Liver (tissue), 9 donors: ENCODE results near the gene RNF220. TPM values are rescaled to one million over a fixed set of nuclear protein-coding genes. Genes with fewer than 3 reads are reported as not detected.

ENCODE experiments used
- DNase-seq: peaks from one replicate; pipeline ENCODE4 v3.0.0-alpha.2; 2017; ENCODE audit warnings: low spot score
- H3K27ac ChIP-seq, 2 donors: one replicate each; pipeline ENCODE4 v1.7.0; 2013; ENCODE audit warnings: inconsistent platforms in 2 of 2, low read length in 2 of 2, control low read depth in 1 of 2, low read depth in 1 of 2, mild to moderate bottlenecking in 1 of 2
- H3K27me3 ChIP-seq, 4 donors: one replicate each; pipeline versions ENCODE4 v1.6.1 to v1.7.0; 2013; ENCODE audit warnings: low read length in 3 of 4, inconsistent platforms in 1 of 4, mild to moderate bottlenecking in 1 of 4, moderate library complexity in 1 of 4; ENCODE audit not compliant: control insufficient read depth in 4 of 4, insufficient read depth in 4 of 4
- H3K36me3 ChIP-seq, 4 donors: one replicate each; pipeline versions ENCODE4 v1.6.1 to v1.7.0; 2013; ENCODE audit warnings: low read length in 3 of 4, mild to moderate bottlenecking in 3 of 4, low read depth in 1 of 4, moderate library complexity in 1 of 4; ENCODE audit not compliant: control insufficient read depth in 4 of 4, insufficient read depth in 3 of 4
- H3K4me1 ChIP-seq, 4 donors: one replicate each; pipeline versions ENCODE4 v1.6.1 to v1.7.0; 2013; ENCODE audit warnings: low read length in 3 of 4, mild to moderate bottlenecking in 3 of 4, moderate library complexity in 1 of 4; ENCODE audit not compliant: control insufficient read depth in 4 of 4, insufficient read depth in 4 of 4
- H3K4me3 ChIP-seq, 3 donors: one replicate each; pipeline versions ENCODE4 v1.6.1 to v1.7.0; 2013; ENCODE audit warnings: low read length in 3 of 3, control low read depth in 1 of 3, low read depth in 1 of 3, mild to moderate bottlenecking in 1 of 3
- H3K9ac ChIP-seq, 2 donors: one replicate each; pipeline ENCODE4 v1.7.0; 2013; ENCODE audit warnings: low read length in 2 of 2, mild to moderate bottlenecking in 2 of 2, moderate library complexity in 2 of 2, control low read depth in 1 of 2, low read depth in 1 of 2
- H3K9me3 ChIP-seq, 4 donors: one replicate each; pipeline versions ENCODE4 v1.6.1 to v1.7.0; 2013; ENCODE audit warnings: low read length in 3 of 4; ENCODE audit not compliant: control insufficient read depth in 4 of 4
- EGR1 ChIP-seq, 2 donors: IDR thresholded peaks; 2 replicates each; pipeline ENCODE4 v1.6.1; 2016 to 2018; ENCODE audit warnings: antibody characterized with exemption in 2 of 2, low read depth in 2 of 2
- FOXA1 ChIP-seq: IDR thresholded peaks from 2 replicates; pipeline ENCODE4 v1.6.1; 2016; ENCODE audit warnings: antibody characterized with exemption
- FOXA2 ChIP-seq: IDR thresholded peaks from 2 replicates; pipeline ENCODE4 v1.6.1; 2016; ENCODE audit warnings: antibody characterized with exemption
- GABPA ChIP-seq, 2 donors: IDR thresholded peaks in 1 of 2; conservative IDR thresholded peaks in 1 of 2; 2 replicates each; pipeline ENCODE4 v1.6.1; 2016; ENCODE audit warnings: antibody characterized with exemption in 2 of 2, mild to moderate bottlenecking in 1 of 2, moderate library complexity in 1 of 2
- HNF4A ChIP-seq, 2 donors: conservative IDR thresholded peaks; 2 replicates each; pipeline ENCODE4 v1.6.1; 2016; ENCODE audit warnings: antibody characterized with exemption in 2 of 2, mild to moderate bottlenecking in 2 of 2
- HNF4G ChIP-seq: IDR thresholded peaks from 2 replicates; pipeline ENCODE4 v1.6.1; 2016; ENCODE audit warnings: antibody characterized with exemption
- JUND ChIP-seq, 2 donors: IDR thresholded peaks; 2 replicates each; pipeline ENCODE4 v1.6.1; 2016; ENCODE audit warnings: antibody characterized with exemption in 2 of 2
- MAX ChIP-seq: IDR thresholded peaks from 2 replicates; pipeline ENCODE4 v1.6.1; 2016; ENCODE audit warnings: antibody characterized with exemption
- NR2F2 ChIP-seq: IDR thresholded peaks from 2 replicates; pipeline ENCODE4 v1.6.1; 2016; ENCODE audit warnings: antibody characterized with exemption
- RAD21 ChIP-seq, 2 donors: IDR thresholded peaks; 2 replicates each; pipeline ENCODE4 v1.6.1; 2016; ENCODE audit warnings: antibody characterized with exemption in 2 of 2, mild to moderate bottlenecking in 2 of 2
- REST ChIP-seq: IDR thresholded peaks from 2 replicates; pipeline ENCODE4 v1.6.1; 2016; ENCODE audit warnings: antibody characterized with exemption, mild to moderate bottlenecking
- RXRA ChIP-seq, 2 donors: IDR thresholded peaks; 2 replicates each; pipeline ENCODE4 v1.6.1; 2017 to 2018; ENCODE audit warnings: antibody characterized with exemption in 2 of 2, mild to moderate bottlenecking in 1 of 2
- SP1 ChIP-seq: IDR thresholded peaks from 2 replicates; pipeline ENCODE4 v1.6.1; 2018; ENCODE audit warnings: antibody characterized with exemption, mild to moderate bottlenecking
- TAF1 ChIP-seq: conservative IDR thresholded peaks from 2 replicates; pipeline ENCODE4 v1.6.1; 2016; ENCODE audit warnings: antibody characterized with exemption, mild to moderate bottlenecking
- YY1 ChIP-seq: IDR thresholded peaks from 2 replicates; pipeline ENCODE4 v1.6.1; 2016; ENCODE audit warnings: antibody characterized with exemption, mild to moderate bottlenecking
- ZBTB33 ChIP-seq: IDR thresholded peaks from 2 replicates; pipeline ENCODE4 v1.6.1; 2016; ENCODE audit warnings: antibody characterized with exemption
- WGBS: extraction: QIAGEN DNeasy Blood & Tissue Kit; methylation state at CpG from one replicate; pipeline ENCODE4 v1.1.7; 2013; 5-methylcytosine and 5-hydroxymethylcytosine counted together
- polyA plus RNA-seq, 2 donors: library from polyadenylated mRNA; stranded (reverse) in 1 of 2; unstranded in 1 of 2; fragments of 200-250 nt in 1 of 2; fragments of >200 nt in 1 of 2; fragmentation: Nextera tagmentation in 1 of 2; extraction: Ambion mirVana in 1 of 2; gene quantifications; one replicate each; pipeline versions ENCODE4 v1.2.1 to v1.2.3, GENCODE V29; 2013 to 2015
- total RNA-seq, 2 donors: library from RNA; depleted of rRNA; stranded (reverse); fragments of >200 nt; gene quantifications; one replicate each; pipeline ENCODE4 v1.2.3, GENCODE V29; 2014
- TF ChIP-seq, protein P1 (sequence below): IDR thresholded peaks from 2 replicates; pipeline ENCODE4 v1.6.1; 2016; ENCODE audit warnings: antibody characterized with exemption
- TF ChIP-seq, protein P2 (sequence below): fragments of 150-350 bp; IDR thresholded peaks from 2 replicates; pipeline ENCODE4 v1.5.1; 2017; ENCODE audit warnings: improper control_type of control experiment, low read depth, low read length; ENCODE audit not compliant: missing input control
- donor health status: healthy.
- donor health status: healthy.
- donor health status: healthy.
- donor health status: healthy.
- donor health status: healthy.

The RNF220 gene
- total and polyA plus RNA-seq, 4 donors, result 18.2 to 35.8 (median 26.1) TPM

- peaks cover 6 to 34% (median 16%) of the 10 kb centered on the region in 4 donors for H3K27me3 ChIP-seq
- H3K27ac ChIP-seq, result no peak overlapping the region
- H3K4me1 ChIP-seq, result peaks cover 12 to 41% (median 22%) of the 10 kb centered on the region in 4 donors
- peak; percentile 37 for DNase-seq
- no peak overlapping the region for H3K9ac ChIP-seq
- peak overlapping the region in 1 of 3 donors; percentile 31 for H3K4me3 ChIP-seq
- WGBS, result 1% methylated on average over 66 of the region's 66 CpGs
- H3K9me3 ChIP-seq, result peaks cover 0 to 12% (median 0%) of the 10 kb centered on the region in 4 donors
- no peaks in the 10 kb centered on the region for H3K36me3 ChIP-seq
- no peak for TF ChIP-seq RXRA (IDR thresholded peaks at IDR 0.05)
- no peak for TF ChIP-seq TAF1
- no peak for TF ChIP-seq ZBTB33
- TF ChIP-seq, protein P1, sequence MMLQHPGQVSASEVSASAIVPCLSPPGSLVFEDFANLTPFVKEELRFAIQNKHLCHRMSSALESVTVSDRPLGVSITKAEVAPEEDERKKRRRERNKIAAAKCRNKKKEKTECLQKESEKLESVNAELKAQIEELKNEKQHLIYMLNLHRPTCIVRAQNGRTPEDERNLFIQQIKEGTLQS, result no peak
- no peak for TF ChIP-seq RAD21 (IDR thresholded peaks at IDR 0.05)
- TF ChIP-seq JUND (IDR thresholded peaks at IDR 0.05), result no peak
- no peak for TF ChIP-seq FOXA1
- no peak for TF ChIP-seq HNF4G
- TF ChIP-seq YY1, result no peak
- TF ChIP-seq EGR1 (IDR thresholded peaks at IDR 0.05; ENCODE audit: low read depth in 2 of 2), result no peak
- TF ChIP-seq GABPA (IDR thresholded peaks at IDR 0.05 in 1 of 2, conservative IDR thresholded peaks at IDR 0.05 in 1 of 2), result no peak
- TF ChIP-seq FOXA2, result no peak
- no peak for TF ChIP-seq NR2F2
- TF ChIP-seq, protein P2, sequence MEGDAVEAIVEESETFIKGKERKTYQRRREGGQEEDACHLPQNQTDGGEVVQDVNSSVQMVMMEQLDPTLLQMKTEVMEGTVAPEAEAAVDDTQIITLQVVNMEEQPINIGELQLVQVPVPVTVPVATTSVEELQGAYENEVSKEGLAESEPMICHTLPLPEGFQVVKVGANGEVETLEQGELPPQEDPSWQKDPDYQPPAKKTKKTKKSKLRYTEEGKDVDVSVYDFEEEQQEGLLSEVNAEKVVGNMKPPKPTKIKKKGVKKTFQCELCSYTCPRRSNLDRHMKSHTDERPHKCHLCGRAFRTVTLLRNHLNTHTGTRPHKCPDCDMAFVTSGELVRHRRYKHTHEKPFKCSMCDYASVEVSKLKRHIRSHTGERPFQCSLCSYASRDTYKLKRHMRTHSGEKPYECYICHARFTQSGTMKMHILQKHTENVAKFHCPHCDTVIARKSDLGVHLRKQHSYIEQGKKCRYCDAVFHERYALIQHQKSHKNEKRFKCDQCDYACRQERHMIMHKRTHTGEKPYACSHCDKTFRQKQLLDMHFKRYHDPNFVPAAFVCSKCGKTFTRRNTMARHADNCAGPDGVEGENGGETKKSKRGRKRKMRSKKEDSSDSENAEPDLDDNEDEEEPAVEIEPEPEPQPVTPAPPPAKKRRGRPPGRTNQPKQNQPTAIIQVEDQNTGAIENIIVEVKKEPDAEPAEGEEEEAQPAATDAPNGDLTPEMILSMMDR, result no peak
- TF ChIP-seq REST, result no peak
- no peak for TF ChIP-seq SP1
- TF ChIP-seq HNF4A (conservative IDR thresholded peaks at IDR 0.05), result no peak
- TF ChIP-seq MAX, result no peak
Measured at GRCh38 chr1:44405798-44406736, 1.0 kb downstream of the RNF220 start.
